Loucy (cell line): ENCODE measurements around the gene CBX5.
A peak's percentile ranks its signal among the peaks of the same experiment; 100 is the strongest.

Experiments used
- H2AFZ ChIP-seq: fragments of 200-600 bp; sonication (generic); 2 replicates; pipeline ENCODE4 v1.6.0; 2016; ENCODE audit warnings: antibody characterized with exemption, mild to moderate bottlenecking, low read length, moderate library complexity
- H3F3A ChIP-seq: fragments of 200-600 bp; 2 replicates; pipeline ENCODE4 v1.6.0; 2016; ENCODE audit warnings: antibody characterized with exemption, low read depth, mild to moderate bottlenecking
- H3K27me3 ChIP-seq: fragments of 200-600 bp; sonication (generic); 2 replicates; pipeline ENCODE4 v1.6.1; 2014; ENCODE audit warnings: low read length, mild to moderate bottlenecking; ENCODE audit not compliant: insufficient read depth, poor library complexity, severe bottlenecking
- H3K36me3 ChIP-seq: fragments of 200-600 bp; sonication (generic); 2 replicates; pipeline ENCODE4 v1.6.1; 2016; ENCODE audit warnings: low read length; ENCODE audit not compliant: insufficient read depth
- H3K4me1 ChIP-seq: fragments of 200-600 bp; sonication (generic); 2 replicates; pipeline ENCODE4 v1.5.1; 2014; ENCODE audit warnings: low read length, mild to moderate bottlenecking; ENCODE audit not compliant: insufficient read depth, poor library complexity, severe bottlenecking
- H3K4me2 ChIP-seq: fragments of 200-600 bp; sonication (generic); 2 replicates; pipeline ENCODE4 v1.6.0; 2014; ENCODE audit warnings: antibody characterized with exemption, low read length, low read depth, mild to moderate bottlenecking; ENCODE audit not compliant: poor library complexity, severe bottlenecking
- H3K4me3 ChIP-seq: fragments of 200-600 bp; sonication (generic); 2 replicates; pipeline ENCODE4 v1.5.1; 2014; ENCODE audit warnings: low read length, mild to moderate bottlenecking, mixed read lengths; ENCODE audit not compliant: poor library complexity, severe bottlenecking
- H3K79me2 ChIP-seq: fragments of 200-600 bp; sonication (generic); 2 replicates; pipeline ENCODE4 v1.6.1; 2014; ENCODE audit warnings: low read length; ENCODE audit not compliant: insufficient read depth
- H3K9ac ChIP-seq: fragments of 200-600 bp; sonication (generic); 2 replicates; pipeline ENCODE4 v1.6.0; 2014; ENCODE audit warnings: mild to moderate bottlenecking, low read depth, low read length, moderate library complexity; ENCODE audit not compliant: poor library complexity, severe bottlenecking
- H3K9me2 ChIP-seq: fragments of 200-600 bp; sonication (generic); replicated peaks from 2 replicates; pipeline ENCODE4 v1.6.1; 2016; ENCODE audit warnings: low read depth, low read length, mixed read lengths
- H3K9me3 ChIP-seq: fragments of 200-600 bp; sonication (generic); 2 replicates; pipeline ENCODE4 v1.6.1; 2014; ENCODE audit warnings: mild to moderate bottlenecking, antibody characterized with exemption, low read length, low read depth; ENCODE audit not compliant: insufficient read depth
- H4K20me1 ChIP-seq: fragments of 200-600 bp; sonication (generic); 2 replicates; pipeline ENCODE4 v1.6.0; 2014; ENCODE audit warnings: antibody characterized with exemption, low read length, mild to moderate bottlenecking; ENCODE audit not compliant: insufficient read depth, poor library complexity, severe bottlenecking
- EZH2phosphoT487 ChIP-seq: fragments of 200-600 bp; IDR thresholded peaks from 2 replicates; pipeline ENCODE4 v1.6.1; 2018; ENCODE audit warnings: antibody characterized with exemption, mild to moderate bottlenecking, moderate library complexity, borderline replicate concordance
- TF ChIP-seq, protein P1 (sequence below): fragments of 200-600 bp; sonication (generic); conservative IDR thresholded peaks from 2 replicates; pipeline ENCODE4 v1.5.1; 2014; ENCODE audit warnings: mild to moderate bottlenecking, antibody characterized with exemption, low read length

CBX5 gene

GRCh38 chr12:54279227-54279631 is 693 bp downstream of the CBX5 start:
- H3K9ac ChIP-seq, result peak overlapping the region; percentile 93
- TF ChIP-seq, protein P1, sequence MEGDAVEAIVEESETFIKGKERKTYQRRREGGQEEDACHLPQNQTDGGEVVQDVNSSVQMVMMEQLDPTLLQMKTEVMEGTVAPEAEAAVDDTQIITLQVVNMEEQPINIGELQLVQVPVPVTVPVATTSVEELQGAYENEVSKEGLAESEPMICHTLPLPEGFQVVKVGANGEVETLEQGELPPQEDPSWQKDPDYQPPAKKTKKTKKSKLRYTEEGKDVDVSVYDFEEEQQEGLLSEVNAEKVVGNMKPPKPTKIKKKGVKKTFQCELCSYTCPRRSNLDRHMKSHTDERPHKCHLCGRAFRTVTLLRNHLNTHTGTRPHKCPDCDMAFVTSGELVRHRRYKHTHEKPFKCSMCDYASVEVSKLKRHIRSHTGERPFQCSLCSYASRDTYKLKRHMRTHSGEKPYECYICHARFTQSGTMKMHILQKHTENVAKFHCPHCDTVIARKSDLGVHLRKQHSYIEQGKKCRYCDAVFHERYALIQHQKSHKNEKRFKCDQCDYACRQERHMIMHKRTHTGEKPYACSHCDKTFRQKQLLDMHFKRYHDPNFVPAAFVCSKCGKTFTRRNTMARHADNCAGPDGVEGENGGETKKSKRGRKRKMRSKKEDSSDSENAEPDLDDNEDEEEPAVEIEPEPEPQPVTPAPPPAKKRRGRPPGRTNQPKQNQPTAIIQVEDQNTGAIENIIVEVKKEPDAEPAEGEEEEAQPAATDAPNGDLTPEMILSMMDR, result no peak
- no peak for TF ChIP-seq EZH2phosphoT487
- H3K36me3 ChIP-seq, result peaks cover 39% of the 10 kb centered on the region
- no peaks in the 10 kb centered on the region for H3F3A ChIP-seq
- H3K9me3 ChIP-seq, result no peaks in the 10 kb centered on the region
- H3K4me2 ChIP-seq, result peak overlapping the region; percentile 99
- H3K9me2 ChIP-seq, result no peaks in the 10 kb centered on the region
- peaks cover 91% of the 10 kb centered on the region for H3K79me2 ChIP-seq
- peaks cover 21% of the 10 kb centered on the region for H3K27me3 ChIP-seq
- no peak overlapping the region for H2AFZ ChIP-seq
- H3K4me3 ChIP-seq, result peak overlapping the region; percentile 76
- peaks cover 48% of the 10 kb centered on the region for H3K4me1 ChIP-seq
- peaks cover 78% of the 10 kb centered on the region for H4K20me1 ChIP-seq

DNA sequence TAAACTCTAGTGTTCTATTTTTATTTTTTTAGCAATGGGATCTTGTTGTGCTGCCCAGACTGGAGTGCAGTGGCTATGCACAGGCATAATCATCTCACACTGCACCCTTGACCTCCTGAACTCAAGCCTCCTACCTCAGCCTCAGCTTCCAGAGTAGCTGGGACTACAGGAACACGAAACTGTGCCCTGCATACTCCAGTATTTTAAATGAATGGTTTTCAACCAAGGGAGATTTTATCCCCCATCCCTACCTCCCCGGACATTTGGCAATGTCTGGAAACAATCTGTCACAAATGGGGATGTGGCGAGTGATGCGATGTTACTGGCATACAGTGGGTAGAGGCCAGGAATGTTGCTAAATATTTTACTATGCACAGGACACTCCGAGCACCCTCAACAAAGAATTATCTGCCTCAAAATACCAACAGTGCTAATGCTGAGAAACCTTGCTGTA is 2.1 kb downstream of the CBX5 start:
- no peaks in the 10 kb centered on the region for H3K9me3 ChIP-seq
- H3K9me2 ChIP-seq, result no peaks in the 10 kb centered on the region
- peaks cover 35% of the 10 kb centered on the region for H3K36me3 ChIP-seq
- peak overlapping the region; percentile 76 for H3K4me3 ChIP-seq
- H3F3A ChIP-seq, result no peaks in the 10 kb centered on the region
- H2AFZ ChIP-seq, result no peak overlapping the region
- H4K20me1 ChIP-seq, result peaks cover 72% of the 10 kb centered on the region
- H3K79me2 ChIP-seq, result peaks cover 91% of the 10 kb centered on the region
- peak overlapping the region; percentile 93 for H3K9ac ChIP-seq
- peaks cover 44% of the 10 kb centered on the region for H3K4me1 ChIP-seq
- no peak for TF ChIP-seq EZH2phosphoT487
- TF ChIP-seq, protein P1, result no peak
- peak overlapping the region; percentile 99 for H3K4me2 ChIP-seq
- H3K27me3 ChIP-seq, result peaks cover 19% of the 10 kb centered on the region

DNA sequence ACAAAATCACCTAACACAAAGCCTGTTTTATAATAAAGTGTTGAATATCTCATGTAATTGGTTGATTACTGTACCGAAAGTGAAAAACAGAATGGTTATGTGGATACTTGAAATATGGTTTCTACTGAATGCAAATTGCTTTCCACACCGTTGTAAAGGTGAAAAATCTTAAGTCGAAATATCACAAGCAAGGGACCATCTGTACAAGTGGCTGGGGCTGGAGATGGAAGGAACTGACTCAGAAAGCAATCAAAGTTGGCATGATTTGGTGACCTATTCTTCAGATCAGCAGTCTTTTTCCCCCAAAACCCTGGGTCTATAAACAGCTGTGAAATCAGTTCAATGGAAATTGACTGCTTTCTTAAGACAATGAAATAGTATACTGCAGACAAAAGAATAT is 3.6 kb downstream of the CBX5 start:
- peak overlapping the region; percentile 99 for H3K4me2 ChIP-seq

More for the DNA sequence above, 3.6 kb downstream of the CBX5 start:
- Histone ChIP-seq H3K36me3 (peaks cover 20% of the 10 kb centered on the region), H3K79me2 (peaks cover 91% of the 10 kb centered on the region), H3K9ac (peak overlapping the region; percentile 51), H3K4me3 (peak overlapping the region; percentile 76), H3K27me3 (peaks cover 11% of the 10 kb centered on the region), H3K9me2 (no peaks in the 10 kb centered on the region), H3K4me1 (peaks cover 38% of the 10 kb centered on the region), H4K20me1 (peaks cover 58% of the 10 kb centered on the region), H2AFZ (no peak overlapping the region), H3K9me3 (no peaks in the 10 kb centered on the region), H3F3A (no peaks in the 10 kb centered on the region)
- TF ChIP-seq EZH2phosphoT487, result no peak
- TF ChIP-seq, protein P1, result no peak
